GM19463 (cell line): Measurements from ENCODE around the gene H2AZ2.
"Not testable (repeated sequence)": the region's sequence is repeated elsewhere in the genome, so short reads cannot be mapped to it uniquely, and the experiment has no call there.

ENCODE experiments used
- ATAC-seq: cut with Tn5 transposase; IDR thresholded peaks from one replicate; pipeline ENCODE4 v1.9.1; 2021; ENCODE audit warnings: mild to moderate bottlenecking, moderate library complexity; ENCODE audit not compliant: unreplicated experiment

The H2AZ2 gene

DNA sequence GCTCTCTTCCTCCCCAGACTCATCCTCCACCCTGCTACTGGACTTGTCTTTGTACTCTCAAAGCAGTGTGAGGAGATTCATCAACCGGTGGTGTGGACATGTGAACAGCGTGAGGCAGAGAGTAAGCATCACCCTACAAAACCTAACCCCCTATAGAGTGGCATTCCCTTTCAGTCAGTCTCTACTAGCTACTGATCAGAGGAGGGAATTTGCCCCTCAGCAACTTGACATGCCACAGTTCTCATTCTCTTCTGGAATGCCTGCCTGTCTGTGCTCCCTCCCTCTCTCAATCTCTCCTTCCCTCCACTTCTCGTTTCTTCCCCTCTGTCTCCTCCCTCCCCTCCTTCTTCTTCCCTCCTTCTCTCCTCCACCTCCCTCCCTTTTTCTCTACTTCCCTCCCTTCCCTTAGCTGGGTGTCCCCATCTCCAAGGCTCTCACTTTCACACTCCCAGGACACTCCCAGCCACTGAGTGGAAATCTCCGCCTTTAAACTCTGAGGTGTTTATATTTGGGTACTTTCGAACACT lies 24.6 kb downstream of the H2AZ2 start:
- ATAC-seq: no peak

DNA sequence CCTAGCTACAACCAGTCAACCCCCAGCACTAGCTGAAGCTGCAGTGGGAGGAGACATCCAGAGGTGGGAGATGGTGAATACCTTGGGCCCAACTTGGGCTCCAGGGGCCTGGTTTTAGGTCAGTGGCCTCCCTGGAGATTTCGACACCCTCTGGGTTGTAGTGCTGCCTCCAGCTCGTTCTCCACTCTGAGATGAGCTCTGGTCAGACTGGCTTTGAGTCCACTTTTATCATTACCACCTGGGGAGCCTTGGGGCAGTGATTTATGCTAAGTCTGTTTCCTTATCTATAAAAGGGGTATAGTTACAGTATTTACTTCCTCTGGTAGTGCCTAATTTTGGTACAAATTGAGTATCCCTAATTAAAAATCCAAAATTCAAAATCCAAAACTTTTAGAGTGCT lies 28.6 kb downstream of the H2AZ2 start:
- no peak for ATAC-seq

DNA sequence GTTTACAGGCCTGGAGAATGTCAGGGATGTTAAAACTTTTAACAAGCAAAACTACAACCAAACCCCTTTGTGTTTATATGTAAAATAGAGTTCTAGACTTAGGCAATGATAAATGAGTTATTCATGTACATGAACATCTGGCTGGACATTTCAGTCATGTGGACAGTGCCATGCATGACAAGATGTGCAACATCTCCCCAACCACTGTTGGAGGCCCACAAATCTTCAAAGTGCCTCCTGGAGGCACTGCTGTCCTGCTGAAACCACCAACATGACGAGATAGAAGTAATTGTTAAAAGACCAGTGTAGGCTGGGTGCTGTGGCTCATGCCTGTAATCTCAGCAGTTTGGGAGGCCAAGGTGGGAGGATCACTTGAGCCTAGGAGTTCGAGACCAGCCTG lies 33.0 kb downstream of the H2AZ2 start:
- ATAC-seq: no peak

DNA sequence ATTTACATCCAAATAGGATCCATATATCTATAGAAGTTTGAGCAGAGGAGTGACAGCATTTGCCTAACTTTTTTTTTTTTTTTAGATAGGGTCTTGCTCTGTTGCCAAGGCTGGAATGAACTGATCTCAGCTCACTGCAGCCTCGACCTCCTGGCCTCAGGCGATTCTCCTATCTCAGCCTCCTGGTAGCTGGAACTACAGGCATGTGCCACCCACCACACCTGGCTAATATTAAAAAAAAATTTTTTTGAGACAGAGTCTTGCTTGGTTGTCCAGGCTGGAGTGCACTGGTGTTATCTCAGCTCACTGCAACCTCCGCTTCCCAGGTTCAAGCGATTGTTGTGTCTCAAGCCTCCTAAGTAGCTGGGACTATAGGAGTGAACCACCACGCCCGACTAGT lies 36.3 kb downstream of the H2AZ2 start:
- no peak for ATAC-seq

DNA sequence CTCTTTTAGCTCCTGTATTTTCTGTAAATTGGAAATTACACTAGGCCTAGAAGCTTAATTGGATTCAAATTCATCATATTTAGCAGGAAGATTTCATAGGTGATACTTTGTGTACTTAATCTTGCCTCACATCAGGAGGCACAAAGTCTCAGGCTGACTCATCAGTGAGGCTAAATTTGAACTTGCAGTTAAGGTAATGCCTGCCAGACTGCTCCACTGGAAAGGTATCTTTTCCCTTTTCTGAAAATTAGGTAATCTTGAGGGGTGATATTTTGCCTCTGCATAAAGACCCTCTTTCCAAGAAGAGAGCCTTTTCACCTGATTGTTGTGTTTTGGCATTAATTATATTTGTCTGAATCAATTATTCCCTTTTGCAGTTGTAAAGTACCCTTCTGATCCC lies 36.8 kb downstream of the H2AZ2 start:
- ATAC-seq: no peak

DNA sequence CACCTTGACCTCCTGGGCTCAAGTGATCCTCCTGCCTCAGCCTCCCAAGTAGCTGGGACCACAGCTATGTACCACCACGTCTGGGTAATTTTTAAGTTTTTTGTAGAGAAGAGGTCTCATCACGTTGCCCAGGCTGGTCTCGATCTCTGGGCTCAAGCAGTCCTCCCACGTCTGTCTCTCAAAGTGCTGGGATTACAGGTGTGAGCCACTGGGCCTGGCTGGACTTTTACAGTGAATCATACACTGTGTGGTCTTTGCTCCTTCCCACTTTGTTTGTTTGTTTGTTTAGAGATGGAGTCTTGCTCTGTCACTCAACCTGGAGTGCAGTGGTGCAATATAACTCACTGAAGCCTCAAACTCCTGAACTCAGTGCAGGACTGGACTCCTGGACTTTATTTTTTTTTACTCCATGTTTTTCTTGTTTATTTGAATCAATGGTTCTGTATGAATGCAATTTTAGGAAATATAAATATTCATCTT lies 38.9 kb downstream of the H2AZ2 start:
- no peak for ATAC-seq

DNA sequence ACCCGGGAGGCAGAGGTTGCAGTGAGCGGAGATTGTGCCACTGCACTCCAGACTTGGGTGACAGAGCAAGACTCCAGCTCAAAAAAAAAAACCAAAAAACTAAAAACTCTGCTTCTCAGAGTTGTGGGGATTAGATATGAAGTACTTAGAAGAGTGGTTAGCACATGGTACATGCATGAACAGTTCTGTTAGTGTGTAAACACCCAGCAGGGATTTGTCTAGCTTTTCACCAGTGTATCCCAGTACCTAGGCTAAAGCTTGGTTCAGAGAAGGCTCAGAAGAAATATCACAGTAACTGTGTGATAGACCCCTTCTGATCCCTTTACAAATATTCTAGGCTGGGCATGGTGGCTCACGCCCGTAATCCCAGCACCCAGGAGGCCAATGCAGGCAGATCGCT lies 41.9 kb downstream of the H2AZ2 start:
- ATAC-seq: no peak

DNA sequence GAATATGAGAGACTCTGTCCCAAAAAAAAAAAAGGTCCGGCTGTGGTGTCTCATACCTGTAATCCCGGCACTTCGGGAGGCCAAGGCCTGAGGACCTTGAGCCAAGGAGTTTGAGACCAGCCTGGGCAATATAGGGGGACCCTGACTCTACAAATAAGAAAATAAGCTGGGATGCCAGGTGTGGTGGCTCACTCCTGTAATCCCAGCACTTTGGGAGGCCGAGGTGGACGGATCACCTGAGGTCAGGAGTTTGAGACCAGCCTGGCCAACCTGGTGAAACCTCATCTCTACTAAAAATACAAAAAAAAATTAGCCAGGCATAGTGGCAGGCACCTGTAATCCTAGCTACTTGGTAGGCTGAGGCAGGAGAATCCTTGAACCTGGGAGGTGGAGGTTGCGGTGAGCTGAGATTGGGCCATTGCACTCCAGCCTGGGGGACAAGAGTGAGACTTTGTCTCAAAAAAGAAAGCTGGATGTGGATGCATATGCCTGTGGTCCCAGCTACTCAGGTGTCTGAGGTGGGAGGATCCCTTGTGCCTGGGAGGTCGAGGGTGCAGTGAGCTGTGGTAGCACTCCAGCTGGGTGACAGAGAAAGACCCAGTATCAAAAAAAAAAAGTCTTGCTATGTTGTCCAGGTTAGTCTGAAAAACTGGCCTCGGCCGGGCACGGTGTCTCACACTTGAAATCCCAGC lies 43.9 kb downstream of the H2AZ2 start:
- not testable (repeated sequence) for ATAC-seq

DNA sequence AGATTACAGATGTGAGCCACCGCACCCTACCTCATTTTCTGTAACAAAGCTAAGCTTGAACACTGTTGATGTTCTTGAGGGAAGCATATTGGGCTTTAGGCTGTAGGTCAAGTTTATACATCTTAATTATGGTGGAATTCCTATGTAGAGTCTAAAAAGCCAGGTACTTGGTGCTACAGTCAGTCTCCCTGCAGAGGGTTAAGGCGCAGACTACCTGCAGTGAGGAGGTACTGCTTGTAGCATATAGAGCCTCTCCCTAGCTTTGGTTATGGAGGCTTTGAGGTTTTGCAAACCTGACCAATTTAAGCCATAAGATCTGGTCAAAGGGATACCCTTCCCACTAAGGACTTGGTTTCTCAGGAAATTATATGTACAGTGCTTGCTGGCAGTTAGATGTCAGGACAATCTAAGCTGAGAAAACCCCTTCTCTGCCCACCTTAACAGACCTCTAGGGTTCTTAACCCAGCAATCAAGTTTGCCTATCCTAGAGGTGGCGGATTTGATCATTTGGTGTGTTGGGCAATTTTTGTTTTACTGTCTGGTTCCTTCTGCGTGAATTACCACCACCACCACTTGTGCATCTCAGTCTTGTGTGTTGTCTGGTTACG lies 45.4 kb downstream of the H2AZ2 start:
- ATAC-seq: no peak

DNA sequence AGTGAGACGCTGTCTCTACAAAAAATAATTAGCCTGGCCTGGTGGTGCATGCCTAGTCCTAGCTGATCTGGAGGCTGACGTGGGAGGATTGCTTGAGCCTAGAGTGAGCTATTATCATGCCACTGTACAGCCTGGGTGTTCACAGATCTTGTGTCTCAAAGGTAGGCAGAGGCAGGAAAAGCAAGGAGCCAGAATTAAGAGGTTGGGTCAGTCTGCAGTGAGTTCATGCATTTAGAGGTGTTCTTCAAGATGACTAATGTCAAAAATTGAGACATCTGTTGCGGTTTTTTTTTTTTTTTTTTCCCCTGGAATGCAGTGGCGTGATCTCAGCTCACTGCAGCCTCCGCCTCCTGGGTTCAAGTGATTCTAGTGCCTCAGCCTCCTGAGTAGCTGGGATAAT lies 46.0 kb downstream of the H2AZ2 start:
- no peak for ATAC-seq

DNA sequence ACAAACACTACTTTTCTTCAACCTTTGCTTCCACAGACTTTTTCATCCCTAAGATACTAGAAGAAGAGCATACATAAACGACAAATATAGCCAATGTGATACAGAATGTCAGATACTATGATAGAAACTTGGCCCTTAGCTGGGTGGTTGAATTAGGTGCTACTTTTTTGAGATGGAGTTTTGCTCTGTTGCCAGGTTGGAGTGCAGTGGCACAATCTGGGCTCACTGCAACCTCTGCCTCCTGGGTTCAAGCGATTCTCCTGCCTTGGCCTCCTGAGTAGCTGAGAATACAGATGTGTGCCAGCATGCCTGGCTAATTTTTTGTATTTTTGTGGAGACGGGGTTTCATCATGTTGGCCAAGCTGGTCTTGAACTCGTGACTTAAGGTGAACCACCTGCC lies 47.9 kb downstream of the H2AZ2 start:
- no peak for ATAC-seq

DNA sequence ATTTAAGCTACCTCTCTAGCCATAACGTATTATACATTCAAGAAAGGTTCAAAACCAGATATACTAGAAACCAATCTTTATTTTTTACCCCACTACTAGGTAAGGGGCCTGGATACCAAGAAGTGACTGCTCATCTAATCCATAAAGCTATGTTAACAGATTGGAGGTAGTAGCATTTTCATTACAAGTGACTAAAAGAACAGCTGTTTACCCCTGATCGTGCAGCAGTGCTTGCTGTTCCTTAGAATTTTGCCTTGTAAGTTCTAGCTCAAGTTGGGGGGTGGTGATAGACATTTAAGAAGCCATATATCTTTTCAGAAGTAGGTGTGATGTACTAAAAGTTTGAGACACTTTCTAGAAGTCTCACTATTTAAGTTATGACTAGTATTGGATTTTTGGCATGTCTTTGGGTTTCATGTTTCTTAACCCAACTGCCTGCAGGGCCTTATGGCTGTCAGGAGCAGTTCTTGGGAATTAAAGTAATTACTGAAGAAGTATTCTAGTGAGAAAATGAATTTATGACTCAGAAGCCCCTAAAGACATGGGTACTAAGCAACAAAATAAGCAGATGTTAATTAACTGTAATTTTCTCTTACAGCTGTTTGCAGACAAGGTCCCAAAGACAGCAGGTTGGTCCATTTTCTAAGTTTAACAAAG lies 49.1 kb downstream of the H2AZ2 start:
- ATAC-seq: no peak

DNA sequence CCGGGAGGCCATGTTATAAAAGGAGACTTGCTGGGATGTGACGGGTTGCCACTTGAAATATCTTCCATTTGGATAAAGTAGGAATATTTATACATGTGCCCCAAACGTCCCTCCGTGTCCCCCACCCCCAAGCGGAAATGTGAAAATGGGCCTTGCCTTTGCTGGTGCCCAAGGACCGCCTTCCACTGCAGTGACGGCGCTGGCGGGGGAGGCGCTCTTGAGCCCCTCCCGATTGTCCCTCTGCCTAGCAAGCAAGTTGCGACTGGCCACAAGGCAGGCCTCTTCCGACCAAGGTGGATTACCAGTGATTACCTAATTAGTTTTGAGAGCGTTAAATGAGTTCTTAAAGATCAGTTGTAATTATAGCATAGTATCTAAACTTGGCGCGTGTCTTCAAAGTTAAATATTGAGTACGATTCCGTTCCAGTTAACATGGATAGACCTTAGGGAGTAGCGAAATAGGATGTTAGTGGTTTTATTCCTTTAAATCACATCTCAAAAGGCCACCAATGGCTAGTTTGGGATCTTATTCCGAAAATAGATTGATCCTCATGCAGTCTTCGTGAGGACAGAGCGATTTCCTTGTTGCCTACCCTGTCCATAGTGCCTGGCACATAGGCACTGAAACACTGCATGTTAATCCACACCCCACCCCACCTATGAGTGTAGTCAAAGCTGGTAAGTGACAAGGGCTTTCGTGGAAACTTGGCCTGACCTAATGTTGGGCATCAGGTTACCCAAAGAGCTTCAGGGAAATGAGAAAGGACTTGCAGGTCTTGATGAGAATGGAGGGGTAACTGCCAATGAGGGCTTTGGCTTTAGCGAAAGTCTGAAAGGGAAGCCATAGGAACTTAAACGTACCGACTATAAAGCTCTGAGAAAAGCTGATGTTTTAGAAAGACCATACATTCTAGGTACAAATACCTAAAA lies 50.3 kb downstream of the H2AZ2 start:
- peak; percentile 41 for ATAC-seq

DNA sequence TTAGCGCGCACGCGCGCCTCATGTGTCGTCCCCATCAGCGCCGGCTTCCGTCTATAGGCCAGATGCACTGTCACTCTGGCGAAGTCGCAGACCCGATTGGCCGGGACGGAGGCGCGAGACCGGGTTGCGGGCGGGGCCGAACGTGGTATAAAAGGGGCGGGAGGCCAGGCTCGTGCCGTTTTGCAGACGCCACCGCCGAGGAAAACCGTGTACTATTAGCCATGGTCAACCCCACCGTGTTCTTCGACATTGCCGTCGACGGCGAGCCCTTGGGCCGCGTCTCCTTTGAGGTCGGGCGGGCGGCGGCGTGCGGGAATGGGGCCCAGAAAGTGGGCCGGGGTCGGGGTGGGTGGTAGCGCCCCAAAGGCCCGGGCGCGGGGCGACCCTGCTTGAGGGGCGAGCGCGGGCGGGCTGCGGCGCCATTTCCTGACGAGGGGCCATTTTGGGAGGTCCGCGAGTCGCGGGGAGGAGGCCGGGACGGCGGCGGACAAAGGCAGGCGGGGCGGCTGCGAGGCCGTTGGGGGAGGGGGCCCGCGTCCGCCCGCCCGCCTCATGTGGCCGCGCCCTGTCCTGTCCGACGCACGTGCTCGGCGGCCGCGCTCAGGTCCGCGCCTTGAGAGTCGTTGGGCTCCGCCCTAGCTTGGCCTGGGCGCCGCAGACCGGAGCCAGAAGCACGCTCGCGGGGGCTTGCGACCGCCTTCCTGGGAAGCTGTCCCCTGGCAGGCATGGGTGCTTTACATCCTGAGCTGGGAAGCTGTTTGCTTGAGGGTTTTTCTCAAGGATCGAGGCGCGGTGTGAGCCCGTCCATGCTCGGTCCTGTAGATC lies 51.2 kb downstream of the H2AZ2 start, which contains the start of gene PPIA:
Gene PPIA, plus strand, starts transcription at position 178 of the 825 bp plus-strand sequence. Its CDS starts 44 bp downstream, at position 222.
- peak; percentile 83 for ATAC-seq

DNA sequence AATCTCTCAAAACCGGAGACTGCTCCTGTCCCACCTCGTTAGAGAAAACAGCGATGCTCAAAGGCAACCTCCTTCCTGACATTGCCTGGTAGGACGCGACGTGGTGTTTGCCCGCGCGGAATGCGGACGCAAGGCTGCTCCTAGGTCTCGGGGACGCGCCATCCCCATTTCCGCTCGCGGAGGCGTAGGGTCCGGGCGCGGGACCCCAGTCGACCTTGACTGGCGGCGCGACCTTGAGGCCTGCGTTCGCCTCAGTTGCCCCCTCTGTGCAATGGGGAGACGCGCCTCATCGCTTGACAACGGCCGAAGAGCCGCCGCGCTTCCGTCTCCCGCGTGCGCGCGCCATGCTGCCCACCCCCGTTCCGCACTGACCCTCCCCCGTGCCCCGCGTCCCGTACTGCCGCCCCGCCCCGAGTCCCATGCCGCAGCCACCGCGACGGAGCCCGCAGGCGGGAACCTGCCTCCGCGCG lies 51.8 kb downstream of the H2AZ2 start:
- ATAC-seq: peak; percentile 24

DNA sequence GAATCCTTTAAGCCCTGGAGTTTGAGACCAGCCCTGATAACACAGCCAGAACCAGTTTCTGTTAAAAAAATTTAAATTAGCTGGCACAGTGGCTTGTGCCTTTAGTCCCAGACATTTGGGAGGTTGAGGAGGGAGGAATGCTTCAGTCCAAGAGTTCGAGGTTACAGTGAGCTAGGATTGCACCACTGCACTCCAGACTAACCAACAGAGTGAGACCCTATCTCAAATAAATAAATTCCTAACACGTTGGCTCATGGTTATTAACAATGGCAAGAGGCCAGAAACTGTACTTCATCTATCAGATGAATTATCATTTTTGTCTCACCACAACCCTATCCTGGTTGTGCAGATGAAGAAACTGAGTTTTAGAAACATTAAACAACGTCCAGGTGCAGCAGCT lies 53.6 kb downstream of the H2AZ2 start:
- no peak for ATAC-seq

DNA sequence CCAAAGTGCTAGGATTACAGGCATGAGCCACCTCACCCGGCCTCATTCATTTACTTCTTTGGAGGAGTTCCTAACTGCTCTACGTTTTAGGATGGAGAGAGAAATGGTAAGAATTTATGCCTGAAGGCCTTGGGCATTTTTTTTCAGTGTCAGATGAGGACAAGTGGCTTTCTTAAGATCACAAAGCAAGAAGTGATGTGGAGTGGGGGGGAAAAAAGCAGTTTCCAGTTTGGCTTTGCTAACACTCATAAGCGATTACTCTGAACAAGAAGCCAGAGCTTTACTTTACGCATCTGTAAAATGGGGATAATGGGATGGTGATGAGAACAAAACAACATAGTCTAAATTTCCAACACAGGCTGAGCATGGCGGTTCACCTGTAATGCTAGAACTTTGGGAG lies 54.0 kb downstream of the H2AZ2 start:
- no peak for ATAC-seq

DNA sequence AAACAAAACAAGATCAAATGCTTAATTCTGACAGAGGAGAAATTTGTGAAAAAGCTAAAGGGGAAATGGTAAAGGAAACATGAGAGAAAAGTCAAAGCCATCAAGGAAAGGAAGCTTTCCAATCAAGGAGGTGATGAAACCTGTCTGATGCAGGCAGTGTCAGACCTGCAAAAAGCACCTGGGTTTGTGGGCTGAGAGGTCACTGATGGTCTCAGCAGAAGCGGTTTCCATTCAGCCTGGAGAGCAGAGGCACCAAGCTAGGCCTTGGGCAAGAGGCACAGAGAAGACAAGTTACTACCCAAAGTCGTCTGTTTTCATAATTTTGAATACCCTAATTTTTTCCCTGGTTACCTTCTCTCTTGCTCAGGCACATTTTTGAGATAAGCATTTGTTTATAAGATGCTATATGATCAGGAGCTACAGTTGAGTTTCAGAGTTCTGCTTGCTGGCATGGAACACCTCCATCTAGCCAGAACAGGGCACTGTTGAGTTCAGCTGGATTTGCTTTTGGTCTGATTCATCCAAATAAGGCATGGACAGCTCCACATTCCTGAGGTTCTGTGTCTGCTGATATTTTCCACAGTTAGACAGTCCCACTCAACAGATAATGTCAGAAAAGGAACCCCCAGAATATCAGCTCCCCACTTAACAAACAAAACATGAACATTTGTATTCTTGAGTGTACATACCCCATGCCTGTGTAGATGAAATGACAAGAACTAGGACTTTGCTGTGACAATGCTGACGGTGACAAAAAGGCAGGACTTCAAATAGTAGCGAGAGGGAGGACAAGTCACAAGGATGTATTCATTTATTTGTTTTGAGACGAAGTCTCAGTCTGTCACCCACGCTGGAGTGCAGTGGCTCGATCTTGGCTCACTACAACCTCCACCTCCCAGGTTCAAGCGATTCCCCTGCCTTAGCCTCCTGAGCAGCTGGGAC lies 56.3 kb downstream of the H2AZ2 start:
- ATAC-seq: no peak

DNA sequence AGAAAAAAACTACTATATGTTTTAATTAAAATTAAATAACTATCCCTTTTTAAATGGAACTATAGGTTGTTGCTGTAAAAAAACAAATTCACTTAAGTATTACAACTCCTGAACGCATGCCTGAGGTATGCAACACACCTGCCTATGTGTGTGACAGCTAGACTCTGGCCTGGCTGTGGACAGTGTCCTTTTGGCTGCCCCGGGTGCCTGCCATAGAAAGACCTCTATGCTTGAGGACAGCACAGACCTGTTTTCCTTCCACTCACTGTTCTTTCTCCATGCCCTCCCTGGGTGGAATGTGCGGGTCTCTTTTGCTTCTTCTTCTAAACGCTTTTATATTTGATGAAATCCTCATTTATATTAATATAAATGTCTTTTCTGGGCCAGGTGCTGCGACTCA lies 57.9 kb downstream of the H2AZ2 start:
- ATAC-seq: no peak
